Measurements from ENCODE around the gene TADA3.

TADA3 gene

DNA sequence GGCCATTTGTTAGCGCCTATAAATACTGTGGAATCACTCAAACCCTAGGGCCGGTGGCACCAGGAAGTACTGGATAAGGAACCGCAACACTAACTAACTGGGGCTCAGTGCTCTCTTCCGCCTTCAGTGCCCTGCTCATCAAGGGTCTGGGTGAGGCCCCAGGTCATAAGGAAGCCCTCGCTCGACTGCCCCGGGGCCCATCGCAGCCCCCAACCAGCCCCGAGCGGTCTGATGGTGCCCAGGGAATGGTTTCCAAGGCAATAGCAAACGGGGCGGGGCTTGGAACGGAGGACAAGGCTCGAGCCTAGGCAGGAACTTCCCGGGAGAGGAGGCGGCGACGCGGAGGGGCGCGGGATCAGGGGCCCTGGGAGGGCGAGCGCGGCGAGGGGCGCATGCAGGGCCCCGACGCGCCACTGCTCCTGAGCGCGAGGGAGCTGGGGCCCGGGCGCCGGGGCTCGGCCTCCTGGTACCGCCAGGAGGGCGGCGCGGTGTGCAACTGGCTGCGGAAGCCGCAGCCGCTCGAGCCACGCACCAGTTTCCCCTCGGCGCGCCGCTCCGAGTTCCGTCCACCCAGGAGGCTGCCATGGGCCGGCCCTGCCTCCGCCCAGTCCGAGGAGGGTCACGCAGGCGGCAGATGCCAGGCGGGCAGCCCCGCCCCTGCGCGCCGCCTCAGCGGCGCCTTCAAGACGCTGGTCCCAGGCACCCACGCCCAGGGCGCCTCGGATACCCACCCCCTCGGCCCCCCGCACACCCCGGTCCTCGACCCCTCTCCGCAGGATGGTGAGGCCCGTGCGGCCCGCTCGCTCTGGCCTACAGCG, 17.6 kb upstream of the TADA3 start, which contains the start of gene TTLL3:
TSS of gene TTLL3 (plus strand) at position 648 of the 818 bp plus-strand sequence. CDS start 400 bp downstream, outside the sequence.
- DNase-seq (ENCODE audit: low spot score), result peak; percentile 88
- H3K27ac ChIP-seq, result peak within 1 kb of the TSS; percentile 93 to 98
- H3K4me3 ChIP-seq, result peak within 1 kb of the TSS; percentile 87
- no peak for TF ChIP-seq CTCF (IDR thresholded peaks at IDR 0.05)

DNA sequence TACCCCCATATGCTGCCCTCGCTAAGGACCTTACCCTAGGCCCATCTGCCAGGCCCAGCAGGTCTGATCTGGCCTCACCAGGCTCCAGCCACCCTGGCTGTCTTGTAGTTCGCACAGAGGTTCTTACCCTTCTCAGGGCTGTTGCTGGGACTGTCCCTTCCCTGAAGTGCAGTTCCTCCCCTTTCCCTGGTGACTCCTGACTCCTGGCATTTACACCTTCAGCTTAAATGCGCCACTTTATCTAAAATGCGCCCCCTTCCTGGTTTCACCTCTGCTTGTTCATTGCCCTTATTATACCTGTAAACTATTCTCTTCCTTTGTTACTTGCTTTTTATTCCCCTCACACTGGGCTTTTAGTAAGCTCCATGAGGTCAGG, 17.0 kb upstream of the TADA3 start:
- peak overlapping the region; percentile 93 to 98 for H3K27ac ChIP-seq
- peak overlapping the region; percentile 87 for H3K4me3 ChIP-seq
- no peak for TF ChIP-seq CTCF (IDR thresholded peaks at IDR 0.05)
- no peak for DNase-seq (ENCODE audit: low spot score)

- DNase-seq (ENCODE audit: low spot score), result no peak
- TF ChIP-seq CTCF (IDR thresholded peaks at IDR 0.05), result no peak
- Histone ChIP-seq H3K27ac (peak overlapping the region; percentile 93 to 98), H3K4me3 (no peak overlapping the region)
Measured at GRCh38 chr3:9808345-9809037, 16.2 kb upstream of the TADA3 start.

GRCh38 chr3:9807981-9808344, 15.7 kb upstream of the TADA3 start:
- H3K27ac ChIP-seq, result no peak overlapping the region
- no peak for DNase-seq (ENCODE audit: low spot score)
- no peak overlapping the region for H3K4me3 ChIP-seq
- TF ChIP-seq CTCF (IDR thresholded peaks at IDR 0.05), result no peak

GRCh38 chr3:9806688-9807589, 14.7 kb upstream of the TADA3 start:
- H3K4me3 ChIP-seq, result no peak overlapping the region
- H3K27ac ChIP-seq, result no peak overlapping the region
- DNase-seq (ENCODE audit: low spot score), result no peak
- no peak for TF ChIP-seq CTCF (IDR thresholded peaks at IDR 0.05)

- Histone ChIP-seq H3K27ac (no peak overlapping the region), H3K4me3 (no peak overlapping the region)
- no peak for TF ChIP-seq CTCF (IDR thresholded peaks at IDR 0.05)
- DNase-seq (ENCODE audit: low spot score), result no peak
Measured at GRCh38 chr3:9806137-9806536, 13.9 kb upstream of the TADA3 start.

Data from coronary artery (tissue), 2 donors.